Endothelial cell of umbilical vein (primary cell): ENCODE measurements around the gene TNFSF4. TPM values are rescaled to one million over a fixed set of nuclear protein-coding genes. Genes with fewer than 3 reads are reported as not detected.

Experiments used
- BruUV-seq: library from RNA; stranded (reverse); fragments of 400-500 nt; replicated peaks from 2 replicates; lab custom pipeline; 2021; lab: Mats Ljungman, UMichigan
- CTCF ChIA-PET: fragments of 300-600, 350-600 bp; sonication (Branson Sonifier 250); formaldehyde crosslinking; loops from one replicate; lab custom pipeline; 2021; ENCODE audit warnings: antibody characterized with exemption, inconsistent platforms; lab: Charles Lee
- POLR2A ChIA-PET: fragments of 300-600, 350-600 bp; sonication (Branson Sonifier 250); formaldehyde crosslinking; loops from one replicate; lab custom pipeline; 2021; ENCODE audit warnings: antibody characterized with exemption, inconsistent platforms; lab: Charles Lee
- DNase-seq: peaks from one replicate; pipeline ENCODE4 v3.0.0-alpha.2; 2011; ENCODE audit warnings: low read depth, low spot score
- FAIRE-seq: peaks from 2 replicates; lab custom pipeline; 2011; peaks lifted over from hg19 to GRCh38; lab: Jason Lieb, UNC
- H2AFZ ChIP-seq: 2 replicates; pipeline ENCODE4 v1.6.0; 2012; ENCODE audit warnings: low read depth, low read length, control low read depth, inconsistent platforms
- H3K27ac ChIP-seq: 2 replicates; pipeline ENCODE4 v1.5.1; 2011; ENCODE audit warnings: low read depth, mild to moderate bottlenecking, control low read depth, low read length, moderate library complexity; ENCODE audit not compliant: insufficient read depth
- H3K27me3 ChIP-seq, 2 experiments: 2 replicates each; pipeline versions ENCODE4 v1.6.0 to v1.6.1; 2011; ENCODE audit warnings: low read length in 2 of 2, mixed read lengths in 1 of 2; ENCODE audit not compliant: control insufficient read depth in 2 of 2, insufficient read depth in 2 of 2
- H3K36me3 ChIP-seq, 2 experiments: 2 replicates in 1 of 2; 3 replicates in 1 of 2; pipeline ENCODE4 v1.5.1; 2011; ENCODE audit warnings: low read length in 2 of 2, mild to moderate bottlenecking in 1 of 2, moderate library complexity in 1 of 2; ENCODE audit not compliant: control insufficient read depth in 2 of 2, insufficient read depth in 2 of 2; ENCODE audit errors: extremely low read depth in 1 of 2
- H3K4me1 ChIP-seq: 3 replicates; pipeline ENCODE4 v1.5.1; 2011; ENCODE audit warnings: mild to moderate bottlenecking, low read length; ENCODE audit not compliant: control insufficient read depth, insufficient read depth; ENCODE audit errors: extremely low read depth
- H3K4me2 ChIP-seq: 2 replicates; pipeline ENCODE4 v1.6.1; 2011; ENCODE audit warnings: low read length, control low read depth, mixed read lengths; ENCODE audit not compliant: insufficient read depth
- H3K4me3 ChIP-seq, 3 experiments: fragments of 200-600 bp in 1 of 3; sonication (generic), shearing (Covaris generic) in 1 of 3; replicated peaks in 1 of 3; 2 replicates each; pipeline ENCODE4 v1.5.1; 2011 to 2016; ENCODE audit warnings: control low read depth in 3 of 3, low read length in 3 of 3, mild to moderate bottlenecking in 2 of 3, inconsistent platforms in 1 of 3, low read depth in 1 of 3, moderate library complexity in 1 of 3; ENCODE audit not compliant: insufficient read depth in 1 of 3
- H3K79me2 ChIP-seq: 2 replicates; pipeline ENCODE4 v1.6.0; 2012; ENCODE audit warnings: low read length, inconsistent platforms; ENCODE audit not compliant: control insufficient read depth, insufficient read depth
- H3K9ac ChIP-seq: replicated peaks from 2 replicates; pipeline ENCODE3; 2011; ENCODE audit warnings: low read length, control low read depth; ENCODE audit not compliant: insufficient read depth; ENCODE audit errors: extremely low read depth
- H3K9me1 ChIP-seq: replicated peaks from 3 replicates; pipeline ENCODE4 v1.6.0; 2011; ENCODE audit warnings: mild to moderate bottlenecking, low read length; ENCODE audit not compliant: control insufficient read depth, insufficient read depth; ENCODE audit errors: extremely low read depth
- H3K9me3 ChIP-seq: replicated peaks from 2 replicates; pipeline ENCODE4 v1.5.1; 2012; ENCODE audit warnings: low read length, inconsistent platforms; ENCODE audit not compliant: control insufficient read depth, insufficient read depth
- H4K20me1 ChIP-seq: replicated peaks from 2 replicates; pipeline ENCODE3; 2011; ENCODE audit warnings: mild to moderate bottlenecking, low read length; ENCODE audit not compliant: control insufficient read depth, insufficient read depth; ENCODE audit errors: extremely low read depth
- CTCF ChIP-seq, 2 donors: IDR thresholded peaks; 1 replicate in 1 of 2; 2 replicates in 1 of 2; pipeline ENCODE4 v1.5.1; 2011; ENCODE audit warnings: low read length in 2 of 2, mild to moderate bottlenecking in 2 of 2, moderate library complexity in 2 of 2, control low read depth in 1 of 2, inconsistent platforms in 1 of 2, low read depth in 1 of 2; ENCODE audit not compliant: insufficient read depth in 1 of 2; ENCODE audit errors: extremely low read depth in 1 of 2
- EZH2 ChIP-seq: IDR thresholded peaks from 2 replicates; pipeline ENCODE4 v1.6.1; 2012; ENCODE audit warnings: borderline replicate concordance, low read depth, mild to moderate bottlenecking, moderate library complexity, low read length, inconsistent platforms; ENCODE audit not compliant: severe bottlenecking
- FOS ChIP-seq: IDR thresholded peaks from 2 replicates; pipeline ENCODE4 v1.6.1; 2011; ENCODE audit warnings: mild to moderate bottlenecking, low read length, moderate library complexity, borderline replicate concordance; ENCODE audit not compliant: insufficient read depth
- GATA2 ChIP-seq: IDR thresholded peaks from 2 replicates; pipeline ENCODE4 v1.7.0; 2011; ENCODE audit warnings: low read depth, mild to moderate bottlenecking, moderate library complexity, mixed read lengths, low read length; ENCODE audit not compliant: insufficient read length, insufficient read depth
- JUN ChIP-seq: IDR thresholded peaks from 2 replicates; pipeline ENCODE4 v1.6.1; 2011; ENCODE audit warnings: borderline replicate concordance, low read depth; ENCODE audit not compliant: insufficient read length, insufficient read depth
- MAX ChIP-seq: IDR thresholded peaks from 2 replicates; pipeline ENCODE4 v1.6.1; 2011; ENCODE audit not compliant: insufficient read depth, insufficient read length
- MYC ChIP-seq: IDR thresholded peaks from one replicate; pipeline ENCODE4 v1.6.1; 2011; ENCODE audit warnings: mild to moderate bottlenecking, low read depth, low read length
- POLR2A ChIP-seq: IDR thresholded peaks from 2 replicates; pipeline ENCODE4 v1.6.1; 2012; ENCODE audit warnings: low read depth, mild to moderate bottlenecking, control low read depth, low read length
- POLR2AphosphoS5 ChIP-seq: IDR thresholded peaks from 2 replicates; pipeline ENCODE4 v1.6.1; 2012; ENCODE audit warnings: low read depth, mild to moderate bottlenecking, control low read depth, low read length, moderate library complexity; ENCODE audit not compliant: insufficient read depth
- dilution Hi-C: fragments of 300-500 bp; cut with MboI; formaldehyde crosslinking; loops from one replicate; pipeline ENCODE4 v1.15.0; 2019; ENCODE audit warnings: low sequenced_read_pairs; ENCODE audit not compliant: extremely low pct_ligation_motif_present
- intact Hi-C: fragments of 100-400 bp; cut with micrococcal nuclease; formaldehyde crosslinking; loops from one replicate; pipeline ENCODE4 v1.10.0; 2022
- polyA plus RNA-seq, 4 experiments: library from polyadenylated mRNA; depleted of rRNA in 3 of 4; stranded (reverse) in 3 of 4; unstranded in 1 of 4; fragments of >200 nt; gene quantifications; 2 replicates each; pipeline versions ENCODE4 v1.2.1 to v1.2.3, GENCODE V29; 2011 to 2012; ENCODE audit warnings: missing spikeins in 1 of 4
- total RNA-seq: library from RNA; stranded (reverse); gene quantifications from 2 replicates; pipeline ENCODE4 v1.2.3, GENCODE V29; 2021

The TNFSF4 gene
- total and polyA plus RNA-seq, 2 donors (not counting 3 experiments of a cell fraction or from before 2014, with no cell fraction given) = 44.9 to 88.1 TPM

GRCh38 chr1:173201969-173202368 is 5.2 kb downstream of the TNFSF4 start:
- dilution Hi-C loops (no loop called here), intact Hi-C loops (loop anchor here (1.0 to 2.0 kb wide), 9 partner anchors 151 to 457 kb away; no protein-coding TSS in a partner anchor)
- Histone ChIP-seq H3K4me2 (peak overlapping the region; percentile 85), H3K27me3 (no peaks in the 10 kb centered on the region), H2AFZ (no peak overlapping the region), H3K36me3 (peaks cover 0 to 10% of the 10 kb centered on the region in 2 experiments), H4K20me1 (no peaks in the 10 kb centered on the region), H3K9me1 (no peaks in the 10 kb centered on the region), H3K79me2 (peaks cover 99% of the 10 kb centered on the region), H3K9me3 (no peaks in the 10 kb centered on the region), H3K9ac (peak overlapping the region; percentile 96), H3K27ac (peak overlapping the region; percentile 87), H3K4me1 (peaks cover 41% of the 10 kb centered on the region), H3K4me3 (peak overlapping the region in 1 of 3 experiments; percentile 98)
- ChIA-PET CTCF (interaction anchor here (0.6 to 9.3 kb wide), 48 partner anchors 8 to 1016 kb away, joined by 3 to 219 read pairs (median 6); partner anchors contain the start of gene TNFSF18), POLR2A (interaction anchor here (0.9 to 2.0 kb wide), 6 partner anchors 11 to 307 kb away, joined by 3 to 9 read pairs (median 3); no protein-coding TSS in a partner anchor)
- DNase-seq = no peak
- no peak for TF ChIP-seq MAX
- TF ChIP-seq FOS = no peak
- no peak for TF ChIP-seq MYC
- no peak for TF ChIP-seq JUN
- no peak for TF ChIP-seq POLR2A
- TF ChIP-seq EZH2 = no peak
- no peak for TF ChIP-seq GATA2
- TF ChIP-seq POLR2AphosphoS5 = no peak
- no peak for TF ChIP-seq CTCF (IDR thresholded peaks at IDR 0.05; ENCODE audit: extremely low read depth in 1 of 2, insufficient read depth in 1 of 2, low read depth in 1 of 2, low read length in 2 of 2)
- FAIRE-seq = no peak
- no TSS peak for BruUV-seq
